IMR-90 (cell line): ENCODE results near the gene PLA2G3. TPM values are rescaled to one million over a fixed set of nuclear protein-coding genes. Genes with fewer than 3 reads are reported as not detected.

Experiments used
- ATAC-seq: fragments of 200-7000 bp; cut with Tn5 transposase; 2 replicates; pipeline ENCODE4 v1.9.1; 2020; ENCODE audit warnings: low read depth, mild to moderate bottlenecking, moderate library complexity
- BruUV-seq: library from RNA; stranded (reverse); fragments of 400-500 nt; replicated peaks from 2 replicates; lab custom pipeline; 2021; lab: Mats Ljungman, UMichigan
- CTCF ChIA-PET: fragments of 300-600 bp; formaldehyde crosslinking; extraction: SDS; loops from one replicate; lab custom pipeline; 2021; ENCODE audit warnings: antibody characterized with exemption; lab: Yijun Ruan, JAX
- POLR2A ChIA-PET: fragments of 300-600 bp; sonication (Branson Sonifier 250); formaldehyde crosslinking; loops from one replicate; lab custom pipeline; 2022; ENCODE audit warnings: antibody characterized with exemption; ENCODE audit not compliant: unreplicated experiment; lab: Charles Lee
- DNase-seq: peaks from one replicate; pipeline ENCODE4 v3.0.0; 2013
- H2AFZ ChIP-seq: replicated peaks from 2 replicates; pipeline ENCODE3; 2013; ENCODE audit warnings: low read length, mild to moderate bottlenecking; ENCODE audit not compliant: poor library complexity
- H2AK5ac ChIP-seq: 2 replicates; pipeline ENCODE4 v1.6.1; 2013; ENCODE audit warnings: low read depth, low read length, inconsistent platforms
- H2AK9ac ChIP-seq: replicated peaks from 2 replicates; pipeline ENCODE3; 2013; ENCODE audit warnings: mild to moderate bottlenecking, low read depth, low read length, moderate library complexity; ENCODE audit not compliant: poor library complexity
- H2BK120ac ChIP-seq: 2 replicates; pipeline ENCODE4 v1.6.1; 2013; ENCODE audit warnings: low read depth, low read length, inconsistent platforms
- H2BK15ac ChIP-seq: 3 replicates; pipeline ENCODE4 v1.6.1; 2013; ENCODE audit warnings: low read depth, low read length, inconsistent platforms
- H2BK20ac ChIP-seq: 2 replicates; pipeline ENCODE4 v1.6.1; 2013; ENCODE audit warnings: low read depth, mild to moderate bottlenecking, inconsistent platforms, low read length, moderate library complexity
- H2BK5ac ChIP-seq: 2 replicates; pipeline ENCODE4 v1.6.1; 2013; ENCODE audit warnings: mild to moderate bottlenecking, low read depth, low read length, inconsistent platforms; ENCODE audit not compliant: poor library complexity, severe bottlenecking
- H3K14ac ChIP-seq: replicated peaks from 2 replicates; pipeline ENCODE4 v1.6.1; 2013; ENCODE audit warnings: low read depth, low read length, inconsistent platforms
- H3K18ac ChIP-seq: 2 replicates; pipeline ENCODE4 v1.6.1; 2013; ENCODE audit warnings: low read depth, low read length, control low read depth
- H3K23ac ChIP-seq: 2 replicates; pipeline ENCODE4 v1.6.1; 2013; ENCODE audit warnings: low read depth, low read length, inconsistent platforms
- H3K27ac ChIP-seq: 2 replicates; pipeline ENCODE4 v1.5.1; 2013; ENCODE audit warnings: mild to moderate bottlenecking, control low read depth, low read length; ENCODE audit not compliant: insufficient read depth
- H3K27me3 ChIP-seq: 2 replicates; pipeline ENCODE4 v1.6.1; 2013; ENCODE audit warnings: low read length; ENCODE audit not compliant: control insufficient read depth, insufficient read depth
- H3K36me3 ChIP-seq: 2 replicates; pipeline ENCODE4 v1.6.1; 2013; ENCODE audit warnings: low read length, mixed read lengths; ENCODE audit not compliant: control insufficient read depth, insufficient read depth
- H3K4ac ChIP-seq: 2 replicates; pipeline ENCODE4 v1.6.1; 2013; ENCODE audit warnings: low read depth, low read length, inconsistent platforms
- H3K4me1 ChIP-seq: 2 replicates; pipeline ENCODE4 v1.6.1; 2013; ENCODE audit warnings: low read length, mixed read lengths; ENCODE audit not compliant: control insufficient read depth, insufficient read depth
- H3K4me2 ChIP-seq: 2 replicates; pipeline ENCODE4 v1.6.1; 2013; ENCODE audit warnings: low read depth, mild to moderate bottlenecking, control low read depth, low read length, moderate library complexity
- H3K4me3 ChIP-seq: 2 replicates; pipeline ENCODE4 v1.5.1; 2013; ENCODE audit warnings: low read depth, mild to moderate bottlenecking, control low read depth, low read length, moderate library complexity; ENCODE audit not compliant: insufficient read depth
- H3K56ac ChIP-seq: 2 replicates; pipeline ENCODE4 v1.6.1; 2013; ENCODE audit warnings: low read length, inconsistent platforms; ENCODE audit not compliant: insufficient read depth; ENCODE audit errors: extremely low read depth
- H3K79me1 ChIP-seq, 2 experiments: 2 replicates each; pipeline ENCODE4 v1.6.1; 2013; ENCODE audit warnings: low read length in 2 of 2, inconsistent platforms in 1 of 2, low read depth in 1 of 2
- H3K9ac ChIP-seq: 2 replicates; pipeline ENCODE4 v1.6.1; 2013; ENCODE audit warnings: low read depth, low read length, control low read depth
- H3K9me1 ChIP-seq: 2 replicates; pipeline ENCODE4 v1.6.1; 2013; ENCODE audit warnings: low read length, inconsistent platforms; ENCODE audit not compliant: insufficient read depth
- H3K9me3 ChIP-seq: 2 replicates; pipeline ENCODE4 v1.6.1; 2013; ENCODE audit warnings: low read length; ENCODE audit not compliant: control insufficient read depth, insufficient read depth
- H4K20me1 ChIP-seq: 2 replicates; pipeline ENCODE4 v1.6.1; 2013; ENCODE audit warnings: low read length, inconsistent platforms; ENCODE audit not compliant: insufficient read depth
- H4K5ac ChIP-seq: 2 replicates; pipeline ENCODE4 v1.6.1; 2013; ENCODE audit warnings: mild to moderate bottlenecking, low read depth, low read length, control low read depth
- H4K8ac ChIP-seq, 2 experiments: 2 replicates each; pipeline ENCODE4 v1.6.1; 2013; ENCODE audit warnings: low read depth in 2 of 2, low read length in 2 of 2, control low read depth in 1 of 2, inconsistent platforms in 1 of 2
- H4K91ac ChIP-seq: 2 replicates; pipeline ENCODE4 v1.6.1; 2013; ENCODE audit warnings: low read depth, low read length, inconsistent platforms; ENCODE audit not compliant: insufficient read depth
- BHLHE40 ChIP-seq: fragments of 150-350 bp; IDR thresholded peaks from 2 replicates; pipeline ENCODE4 v1.6.1; 2016; ENCODE audit warnings: mild to moderate bottlenecking, low read depth, low read length
- CEBPB ChIP-seq: IDR thresholded peaks from 2 replicates; pipeline ENCODE4 v1.6.1; 2012; ENCODE audit warnings: low read depth, low read length, improper control_type of control experiment
- CHD1 ChIP-seq: IDR thresholded peaks from 2 replicates; pipeline ENCODE4 v1.6.1; 2012; ENCODE audit warnings: low read depth, low read length, improper control_type of control experiment
- ELK1 ChIP-seq: fragments of 150-350 bp; IDR thresholded peaks from 2 replicates; pipeline ENCODE4 v1.6.1; 2016; ENCODE audit warnings: low read depth, mild to moderate bottlenecking, low read length, moderate library complexity, borderline replicate concordance
- FOS ChIP-seq: fragments of 150-350 bp; IDR thresholded peaks from 2 replicates; pipeline ENCODE4 v1.6.1; 2016; ENCODE audit warnings: low read depth, low read length
- MAFK ChIP-seq: IDR thresholded peaks from 2 replicates; pipeline ENCODE4 v1.6.1; 2012; ENCODE audit warnings: low read depth, low read length, improper control_type of control experiment
- MAZ ChIP-seq: IDR thresholded peaks from 2 replicates; pipeline ENCODE4 v1.6.1; 2012; ENCODE audit warnings: low read depth, mild to moderate bottlenecking, low read length, improper control_type of control experiment, moderate library complexity, borderline replicate concordance
- MXI1 ChIP-seq: IDR thresholded peaks from 2 replicates; pipeline ENCODE4 v1.6.1; 2012; ENCODE audit warnings: low read depth, mild to moderate bottlenecking, low read length, moderate library complexity, borderline replicate concordance
- NFE2L2 ChIP-seq: fragments of 150-350 bp; IDR thresholded peaks from 2 replicates; pipeline ENCODE4 v1.6.1; 2016; ENCODE audit warnings: low read depth, mild to moderate bottlenecking, low read length
- POLR2A ChIP-seq: IDR thresholded peaks from 2 replicates; pipeline ENCODE4 v1.6.1; 2012; ENCODE audit warnings: mild to moderate bottlenecking, low read depth, low read length
- RAD21 ChIP-seq: IDR thresholded peaks from 2 replicates; pipeline ENCODE4 v1.6.1; 2012; ENCODE audit warnings: low read length, improper control_type of control experiment
- RCOR1 ChIP-seq: IDR thresholded peaks from 2 replicates; pipeline ENCODE4 v1.6.1; 2012; ENCODE audit warnings: mild to moderate bottlenecking, low read length, improper control_type of control experiment; ENCODE audit not compliant: insufficient replicate concordance
- RFX5 ChIP-seq: IDR thresholded peaks from 2 replicates; pipeline ENCODE4 v1.8.0; 2012; ENCODE audit warnings: low read depth, mild to moderate bottlenecking, low read length, moderate library complexity
- SMC3 ChIP-seq: fragments of 150-350 bp; IDR thresholded peaks from 2 replicates; pipeline ENCODE4 v1.6.1; 2016; ENCODE audit warnings: low read depth, mild to moderate bottlenecking, antibody characterized with exemption, low read length, moderate library complexity
- USF2 ChIP-seq: fragments of 150-350 bp; IDR thresholded peaks from 2 replicates; pipeline ENCODE4 v1.6.1; 2017; ENCODE audit warnings: mild to moderate bottlenecking, antibody characterized with exemption, low read length, low read depth
- WGBS, 2 experiments: methylation state at CpG; one replicate each; pipeline versions ENCODE4 v1.1.5 to v1.1.7; 2013; ENCODE audit warnings: missing lambda C conversion rate in 2 of 2; ENCODE audit not compliant: insufficient read length in 1 of 2; ENCODE audit errors: extremely low coverage in 2 of 2; 5-methylcytosine and 5-hydroxymethylcytosine counted together
- dilution Hi-C: fragments of 300-500 bp; cut with HindIII; formaldehyde crosslinking; loops from one replicate; pipeline ENCODE4 v1.14.3; 2018; ENCODE audit warnings: low sequenced_read_pairs; ENCODE audit not compliant: unreplicated experiment
- in situ Hi-C: fragments of 300-500 bp; cut with MboI; formaldehyde crosslinking; loops from 3 replicates; pipeline ENCODE4 v1.14.3; 2019; ENCODE audit warnings: low sequenced_read_pairs, inconsistent platforms, mixed read lengths
- intact Hi-C: fragments of 100-400 bp; cut with micrococcal nuclease; formaldehyde crosslinking; loops from 2 replicates; pipeline ENCODE4 v1.10.0; 2022
- polyA plus RNA-seq, 3 experiments: library from polyadenylated mRNA; depleted of rRNA; stranded (reverse); fragments of >200 nt; gene quantifications; 2 replicates each; pipeline ENCODE4 v1.2.3, GENCODE V29; 2012; ENCODE audit warnings: low replicate concordance in 1 of 3
- total RNA-seq: library from RNA; depleted of rRNA; stranded (reverse); fragments of >200 nt; gene quantifications from 2 replicates; pipeline ENCODE4 v1.2.3, GENCODE V29; 2012
- TF ChIP-seq, protein P1 (sequence below): conservative IDR thresholded peaks from 2 replicates; pipeline ENCODE4 v1.5.1; 2012; ENCODE audit warnings: mild to moderate bottlenecking, low read depth, low read length, improper control_type of control experiment

The PLA2G3 gene
- total and polyA plus RNA-seq, 2 of the 4 experiments (the other 2 are of a cell fraction): under 0.01 to 0.12 TPM

GRCh38 chr22:31143038-31143437 lies 2.7 kb upstream of the PLA2G3 start:
- Histone ChIP-seq H4K20me1 (no peaks in the 10 kb centered on the region), H4K91ac (no peak overlapping the region), H3K14ac (no peak overlapping the region), H3K9me1 (0 out of 2 replicates have a peak, but pooled peaks cover 5% of the 10 kb centered on the region), H3K9ac (no peak overlapping the region), H3K23ac (no peak overlapping the region), H3K36me3 (no peaks in the 10 kb centered on the region), H2BK5ac (no peak overlapping the region), H3K18ac (no peak overlapping the region), H3K56ac (no peak overlapping the region), H4K8ac (no peak overlapping the region), H2AK9ac (no peak overlapping the region), H2BK15ac (no peak overlapping the region), H3K4me1 (no peaks in the 10 kb centered on the region), H3K4me3 (no peak overlapping the region), H3K4ac (no peak overlapping the region), H3K9me3 (peaks cover 4% of the 10 kb centered on the region; the same call in 1 of the 2 replicates), H3K27ac (no peak overlapping the region), H4K5ac (no peak overlapping the region), H2AK5ac (no peak overlapping the region), H3K79me1 (no peaks in the 10 kb centered on the region), H3K4me2 (no peak overlapping the region), H3K27me3 (peaks cover 27% of the 10 kb centered on the region), H2AFZ (no peak overlapping the region), H2BK120ac (no peak overlapping the region), H2BK20ac (no peak overlapping the region)
- no peak for TF ChIP-seq POLR2A
- no peak for TF ChIP-seq CHD1
- no peak for TF ChIP-seq SMC3
- TF ChIP-seq FOS: no peak
- TF ChIP-seq NFE2L2: no peak
- TF ChIP-seq USF2: no peak
- TF ChIP-seq RFX5: no peak
- no peak for TF ChIP-seq BHLHE40
- no peak for TF ChIP-seq MAFK
- no peak for TF ChIP-seq RAD21
- TF ChIP-seq RCOR1: no peak
- TF ChIP-seq ELK1: no peak
- TF ChIP-seq CEBPB: no peak
- TF ChIP-seq, protein P1, sequence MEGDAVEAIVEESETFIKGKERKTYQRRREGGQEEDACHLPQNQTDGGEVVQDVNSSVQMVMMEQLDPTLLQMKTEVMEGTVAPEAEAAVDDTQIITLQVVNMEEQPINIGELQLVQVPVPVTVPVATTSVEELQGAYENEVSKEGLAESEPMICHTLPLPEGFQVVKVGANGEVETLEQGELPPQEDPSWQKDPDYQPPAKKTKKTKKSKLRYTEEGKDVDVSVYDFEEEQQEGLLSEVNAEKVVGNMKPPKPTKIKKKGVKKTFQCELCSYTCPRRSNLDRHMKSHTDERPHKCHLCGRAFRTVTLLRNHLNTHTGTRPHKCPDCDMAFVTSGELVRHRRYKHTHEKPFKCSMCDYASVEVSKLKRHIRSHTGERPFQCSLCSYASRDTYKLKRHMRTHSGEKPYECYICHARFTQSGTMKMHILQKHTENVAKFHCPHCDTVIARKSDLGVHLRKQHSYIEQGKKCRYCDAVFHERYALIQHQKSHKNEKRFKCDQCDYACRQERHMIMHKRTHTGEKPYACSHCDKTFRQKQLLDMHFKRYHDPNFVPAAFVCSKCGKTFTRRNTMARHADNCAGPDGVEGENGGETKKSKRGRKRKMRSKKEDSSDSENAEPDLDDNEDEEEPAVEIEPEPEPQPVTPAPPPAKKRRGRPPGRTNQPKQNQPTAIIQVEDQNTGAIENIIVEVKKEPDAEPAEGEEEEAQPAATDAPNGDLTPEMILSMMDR: no peak
- no peak for TF ChIP-seq MAZ
- TF ChIP-seq MXI1: no peak
- no peak for DNase-seq
- no TSS peak for BruUV-seq
- CTCF ChIA-PET: interaction anchor here (0.6 kb wide), 1 partner anchor 223 kb away, joined by 9 read pairs; no protein-coding TSS in a partner anchor
- 90% methylated on average over 2 of the region's 3 CpGs; no CpG with 5 or more reads in 1 of the 2 experiments for WGBS, 2 experiments
- ATAC-seq: no peak
- POLR2A ChIA-PET: interaction anchor here (0.6 kb wide), 1 partner anchor 192 kb away, joined by 3 read pairs; no protein-coding TSS in a partner anchor
- dilution Hi-C loops: no loop called here
- in situ Hi-C loops: no loop called here
- intact Hi-C loops: no loop called here
